ENCODE data around the gene SLC44A4.
A peak's percentile ranks its signal among the peaks of the same experiment; 100 is the strongest.
"Not testable (repeated sequence)": the region's sequence is repeated elsewhere in the genome, so short reads cannot be mapped to it uniquely, and the experiment has no call there.

Gene SLC44A4

GRCh38 chr6:31878726-31879125, at the start of gene SLC44A4:
Gene SLC44A4, minus strand, starts transcription at chr6:31878997. Its CDS starts 17 bp downstream, at chr6:31878980.
- no peak within 1 kb of the TSS for H3K4me3 ChIP-seq (ENCODE audit: low read depth, low read length)

DNA sequence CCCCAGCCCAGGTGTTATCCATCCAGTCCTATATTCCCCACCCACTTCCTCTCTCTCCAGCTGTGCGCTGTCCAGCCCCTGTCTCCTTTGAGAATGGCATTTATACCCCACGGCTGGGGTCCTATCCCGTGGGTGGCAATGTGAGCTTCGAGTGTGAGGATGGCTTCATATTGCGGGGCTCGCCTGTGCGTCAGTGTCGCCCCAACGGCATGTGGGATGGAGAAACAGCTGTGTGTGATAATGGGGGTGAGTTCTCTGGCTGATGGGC, 49.8 kb upstream of the SLC44A4 start:
- no peak overlapping the region for H3K4me3 ChIP-seq (ENCODE audit: low read depth, low read length)

- no peak overlapping the region for H3K4me3 ChIP-seq (ENCODE audit: low read depth, low read length)
These were observed 49.3 kb upstream of the SLC44A4 start for GRCh38 chr6:31927863-31928671.

- no peak within 1 kb of the TSS for H3K4me3 ChIP-seq (ENCODE audit: low read depth, low read length)
These were observed 48.6 kb upstream of the SLC44A4 start, which contains the start of gene C2 for GRCh38 chr6:31927242-31927862. Gene C2, plus strand, starts transcription at chr6:31927717. Its CDS starts 36 bp downstream, at chr6:31927753.

- H3K4me3 ChIP-seq (ENCODE audit: low read depth, low read length), result no peak overlapping the region
These were observed 44.1 kb upstream of the SLC44A4 start for GRCh38 chr6:31922942-31923341.

GRCh38 chr6:31920811-31921210, 42.0 kb upstream of the SLC44A4 start:
- H3K4me3 ChIP-seq (ENCODE audit: low read depth, low read length), result no peak overlapping the region

DNA sequence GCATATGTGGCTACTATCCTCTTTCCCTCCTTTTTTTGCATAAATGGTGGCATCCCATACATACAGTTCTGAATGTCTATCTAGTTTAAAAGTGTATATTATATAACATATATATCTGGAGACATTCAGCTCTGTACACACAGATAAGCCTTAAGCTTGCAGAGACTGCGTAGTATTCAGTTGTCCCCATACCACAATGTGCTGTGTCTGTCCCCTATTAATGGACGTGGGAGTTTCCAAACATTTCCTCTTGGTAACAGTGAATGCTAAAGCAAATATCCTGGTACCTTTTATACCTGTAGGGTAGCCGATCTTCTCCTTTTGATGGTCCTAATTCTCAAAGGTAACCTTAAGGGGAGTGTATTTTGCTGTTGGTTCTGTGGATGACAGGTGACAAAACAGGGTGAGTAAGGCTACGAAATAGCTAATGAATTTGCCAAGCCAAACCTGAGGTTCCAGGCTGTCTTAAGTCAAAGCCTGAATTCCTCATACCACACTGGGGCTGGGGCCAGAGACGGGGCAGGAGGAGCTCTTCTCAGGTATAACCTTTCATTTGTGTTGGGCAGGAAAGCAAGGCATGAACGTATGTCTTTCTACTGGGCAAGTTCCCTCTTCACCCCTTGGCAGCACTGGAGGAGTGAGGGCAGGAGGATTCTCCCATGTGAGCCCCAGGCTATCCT, 41.0 kb upstream of the SLC44A4 start:
- no peak overlapping the region for H3K4me3 ChIP-seq (ENCODE audit: low read depth, low read length)

GRCh38 chr6:31918069-31918720, 39.4 kb upstream of the SLC44A4 start:
- no peak overlapping the region for H3K4me3 ChIP-seq (ENCODE audit: low read depth, low read length)

DNA sequence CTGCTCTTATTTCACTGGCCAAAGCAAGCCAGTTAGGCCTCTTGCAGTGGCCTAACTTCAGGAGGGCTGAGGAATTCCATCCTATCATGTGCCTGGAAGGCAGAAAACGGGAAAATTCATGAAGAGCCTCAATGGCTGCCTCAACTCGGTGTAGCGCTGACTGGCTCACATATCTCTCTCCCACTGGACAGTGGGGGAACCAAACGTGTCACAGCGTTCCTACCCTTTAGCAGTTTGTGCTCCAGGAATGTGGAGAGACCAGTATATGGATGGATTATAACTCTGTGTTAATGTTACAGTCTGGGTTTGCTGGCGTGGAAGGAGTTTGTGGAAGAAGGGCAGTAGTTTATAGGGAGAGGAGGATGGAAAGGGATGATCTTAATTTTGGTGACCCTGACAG, 37.0 kb upstream of the SLC44A4 start:
- no peak overlapping the region for H3K4me3 ChIP-seq (ENCODE audit: low read depth, low read length)

DNA sequence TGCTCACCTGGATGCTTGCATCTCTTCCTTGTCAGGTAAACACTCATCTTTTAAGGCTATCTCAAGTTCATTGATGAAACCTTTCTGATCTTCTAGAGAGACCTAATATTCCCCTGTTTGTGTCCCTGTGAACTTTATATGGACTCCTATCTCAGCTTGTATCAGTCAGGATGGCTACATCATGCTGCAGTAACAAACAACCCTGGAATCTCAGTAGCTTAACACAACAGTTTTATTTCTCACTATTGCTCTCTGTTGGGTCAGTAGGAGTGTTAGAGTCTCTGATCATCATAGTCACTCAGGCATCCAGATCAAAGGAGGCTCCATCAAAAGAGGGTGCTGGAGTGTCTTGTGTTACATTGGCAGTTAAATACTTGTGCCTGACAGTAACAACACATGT, 36.6 kb upstream of the SLC44A4 start:
- no peak overlapping the region for H3K4me3 ChIP-seq (ENCODE audit: low read depth, low read length)

- H3K4me3 ChIP-seq (ENCODE audit: low read depth, low read length), result no peak overlapping the region
These were observed 33.2 kb upstream of the SLC44A4 start for GRCh38 chr6:31911826-31912585.

GRCh38 chr6:31909298-31909697, 30.5 kb upstream of the SLC44A4 start:
- H3K4me3 ChIP-seq (ENCODE audit: low read depth, low read length), result not testable (repeated sequence)

- no peak overlapping the region for H3K4me3 ChIP-seq (ENCODE audit: low read depth, low read length)
These were observed 30.0 kb upstream of the SLC44A4 start for GRCh38 chr6:31908791-31909190.

DNA sequence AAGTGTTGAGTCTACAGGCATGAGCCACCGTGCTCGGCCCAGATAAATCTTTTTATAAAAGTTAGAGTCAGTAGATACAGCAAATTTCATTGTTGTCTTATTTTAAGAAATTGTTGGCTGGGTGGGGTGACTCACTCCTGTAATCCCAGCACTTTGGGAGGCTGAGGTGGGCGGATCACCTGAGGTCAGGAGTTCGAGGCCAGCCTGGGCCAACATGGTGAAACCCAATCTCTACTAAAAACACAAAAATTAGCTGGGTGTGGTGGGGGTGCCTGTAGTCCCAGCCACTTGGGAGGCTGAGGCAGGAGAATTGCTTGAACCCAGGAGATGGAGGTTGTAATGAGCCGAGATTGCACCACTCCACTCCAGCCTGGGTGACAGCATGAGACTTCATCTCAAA, 29.5 kb upstream of the SLC44A4 start:
- H3K4me3 ChIP-seq (ENCODE audit: low read depth, low read length), result not testable (repeated sequence)

- no peak overlapping the region for H3K4me3 ChIP-seq (ENCODE audit: low read depth, low read length)
These were observed 28.5 kb upstream of the SLC44A4 start for GRCh38 chr6:31907158-31907813.

GRCh38 chr6:31906727-31907126, 27.9 kb upstream of the SLC44A4 start:
- not testable (repeated sequence) for H3K4me3 ChIP-seq (ENCODE audit: low read depth, low read length)

DNA sequence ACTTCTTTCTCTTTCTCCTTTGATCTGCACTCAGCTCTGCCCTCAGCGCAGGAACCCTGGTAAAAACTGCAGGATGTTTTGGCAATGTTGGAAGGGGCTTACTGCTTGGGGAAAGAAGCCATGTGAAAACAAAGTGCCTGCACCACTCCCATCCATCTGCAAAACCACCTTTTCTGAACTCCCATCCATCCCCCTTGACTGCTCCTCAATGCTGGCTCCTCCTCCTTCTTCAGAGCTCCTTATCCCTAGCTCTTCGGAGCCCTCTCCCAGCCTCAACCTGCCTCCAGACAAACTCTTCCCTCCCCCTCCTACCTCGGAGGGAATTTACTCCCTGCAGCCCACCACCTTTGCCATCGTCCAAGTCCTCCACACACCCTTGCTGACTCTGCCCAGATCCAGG, 27.3 kb upstream of the SLC44A4 start:
- no peak overlapping the region for H3K4me3 ChIP-seq (ENCODE audit: low read depth, low read length)

DNA sequence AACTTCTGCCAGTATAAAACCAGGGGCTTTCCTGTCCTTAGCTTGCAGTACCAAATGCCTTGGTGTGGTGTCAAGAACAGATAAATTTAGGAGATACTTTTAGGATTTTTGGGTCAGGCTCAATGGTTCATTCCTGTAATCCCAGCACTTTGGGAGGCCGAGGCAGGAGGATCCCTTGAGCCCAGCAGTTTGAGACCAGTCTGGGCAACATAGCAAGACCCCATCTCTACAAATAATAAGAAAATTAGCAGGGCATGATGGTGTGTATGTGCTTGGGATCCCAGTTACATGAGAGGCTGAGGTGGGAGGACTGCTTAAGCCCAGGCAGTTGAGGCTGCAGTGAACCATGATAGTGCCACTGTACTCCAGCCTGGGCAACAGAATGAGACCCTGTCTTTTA, 26.2 kb upstream of the SLC44A4 start:
- H3K4me3 ChIP-seq (ENCODE audit: low read depth, low read length), result no peak overlapping the region

DNA sequence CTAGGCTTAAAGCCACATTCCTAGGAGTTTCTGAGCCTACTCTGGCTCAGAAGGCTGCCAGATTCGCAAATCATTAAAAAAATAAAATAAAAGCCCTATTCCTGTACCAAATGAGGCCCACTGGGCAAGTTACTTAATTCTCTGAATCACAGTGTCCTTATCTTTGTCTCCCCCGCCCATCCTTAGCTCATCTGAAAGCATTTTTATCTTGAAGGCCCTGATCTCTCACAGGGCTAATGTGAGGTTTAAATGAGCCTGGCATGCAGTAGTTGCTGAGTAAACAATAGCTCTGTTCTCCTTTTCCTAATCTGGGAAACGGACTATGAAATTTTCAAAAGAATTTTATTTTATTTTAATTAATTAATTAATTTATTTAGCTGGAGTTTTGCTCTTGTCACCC, 25.2 kb upstream of the SLC44A4 start:
- H3K4me3 ChIP-seq (ENCODE audit: low read depth, low read length), result no peak overlapping the region

- peak within 1 kb of the TSS; percentile 45 for H3K4me3 ChIP-seq (ENCODE audit: low read depth, low read length)
These were observed 23.3 kb upstream of the SLC44A4 start, which contains the start of gene ZBTB12 for GRCh38 chr6:31901953-31902643. Gene ZBTB12, minus strand, starts transcription at chr6:31902086. Its CDS starts 781 bp downstream, at chr6:31901305.

Data from iPS-11a (cell line).